ENCODE data around the gene LRRIQ1. TPM values are rescaled to one million over a fixed set of nuclear protein-coding genes. Genes with fewer than 3 reads are reported as not detected.

Gene LRRIQ1
- total and polyA plus RNA-seq, 2 donors (not counting 1 experiment from before 2014, with no cell fraction given), result not detected

DNA sequence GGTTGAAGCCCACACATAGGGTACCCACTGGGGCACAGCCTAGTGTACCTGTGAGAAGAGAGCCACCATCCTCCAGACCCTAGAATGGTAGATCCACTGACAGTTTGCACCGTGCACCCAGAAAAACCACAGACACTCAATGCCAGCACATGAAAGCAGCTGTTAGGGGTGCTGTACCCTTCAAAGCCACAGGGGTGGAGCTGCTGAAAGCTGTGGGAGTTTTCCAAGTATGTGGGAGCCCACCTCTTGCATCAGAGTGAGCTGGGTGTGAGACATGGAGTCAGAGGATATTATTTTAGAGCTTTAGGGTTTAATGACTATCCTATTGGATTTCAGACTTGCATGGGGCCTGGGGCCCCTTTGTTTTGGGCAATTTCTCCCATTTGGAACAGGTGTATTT lies 30.5 kb upstream of the LRRIQ1 start:
- Histone ChIP-seq H2AFZ (ENCODE audit: insufficient read depth, low read depth, low read length, poor library complexity, severe bottlenecking) (no peak overlapping the region), H3K4me2 (replicated peaks; ENCODE audit: low read depth, low read length, poor library complexity, severe bottlenecking) (no peak overlapping the region), H3K9ac (ENCODE audit: low read length) (no peak overlapping the region), H3K4me3 (ENCODE audit: control extremely low read depth in 1 of 5, extremely low read depth in 1 of 5, insufficient read depth in 1 of 5, low read depth in 2 of 5, low read length in 4 of 5) (no peak overlapping the region), H3K79me2 (ENCODE audit: control insufficient read depth, insufficient read depth, low read length) (no peaks in the 10 kb centered on the region), H3K36me3 (replicated peaks in 1 of 2; ENCODE audit: control extremely low read depth in 1 of 2, control insufficient read depth in 1 of 2, extremely low read depth in 1 of 2, insufficient read depth in 2 of 2, low read length in 1 of 2) (no peaks in the 10 kb centered on the region), H3K27me3 (replicated peaks in 1 of 4; ENCODE audit: control extremely low read depth in 1 of 4, control insufficient read depth in 3 of 4, insufficient read depth in 4 of 4, low read length in 3 of 4) (no peaks in the 10 kb centered on the region), H3K4me1 (ENCODE audit: control insufficient read depth in 2 of 2, insufficient read depth in 2 of 2, low read length in 2 of 2) (no peaks in the 10 kb centered on the region), H3K9me3 (ENCODE audit: control extremely low read depth in 1 of 3, control insufficient read depth in 2 of 3, insufficient read depth in 1 of 3, low read length in 2 of 3) (no peaks in the 10 kb centered on the region), H3K27ac (ENCODE audit: low read length in 2 of 2) (no peak overlapping the region), H4K20me1 (ENCODE audit: control insufficient read depth, insufficient read depth, low read length, poor library complexity, severe bottlenecking) (no peaks in the 10 kb centered on the region)
- no peak for DNase-seq
- no peak for ATAC-seq (ENCODE audit: low read depth)
- Mint-ChIP-seq H3K4me3 (no peak overlapping the region), H3K4me1 (no peaks in the 10 kb centered on the region), H3K27me3 (no peaks in the 10 kb centered on the region), H3K9me3 (ENCODE audit: insufficient read depth) (no peaks in the 10 kb centered on the region), H3K27ac (no peak overlapping the region)
- TF ChIP-seq, protein P1, sequence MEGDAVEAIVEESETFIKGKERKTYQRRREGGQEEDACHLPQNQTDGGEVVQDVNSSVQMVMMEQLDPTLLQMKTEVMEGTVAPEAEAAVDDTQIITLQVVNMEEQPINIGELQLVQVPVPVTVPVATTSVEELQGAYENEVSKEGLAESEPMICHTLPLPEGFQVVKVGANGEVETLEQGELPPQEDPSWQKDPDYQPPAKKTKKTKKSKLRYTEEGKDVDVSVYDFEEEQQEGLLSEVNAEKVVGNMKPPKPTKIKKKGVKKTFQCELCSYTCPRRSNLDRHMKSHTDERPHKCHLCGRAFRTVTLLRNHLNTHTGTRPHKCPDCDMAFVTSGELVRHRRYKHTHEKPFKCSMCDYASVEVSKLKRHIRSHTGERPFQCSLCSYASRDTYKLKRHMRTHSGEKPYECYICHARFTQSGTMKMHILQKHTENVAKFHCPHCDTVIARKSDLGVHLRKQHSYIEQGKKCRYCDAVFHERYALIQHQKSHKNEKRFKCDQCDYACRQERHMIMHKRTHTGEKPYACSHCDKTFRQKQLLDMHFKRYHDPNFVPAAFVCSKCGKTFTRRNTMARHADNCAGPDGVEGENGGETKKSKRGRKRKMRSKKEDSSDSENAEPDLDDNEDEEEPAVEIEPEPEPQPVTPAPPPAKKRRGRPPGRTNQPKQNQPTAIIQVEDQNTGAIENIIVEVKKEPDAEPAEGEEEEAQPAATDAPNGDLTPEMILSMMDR (IDR thresholded peaks at IDR 0.05), result no peak
- TF ChIP-seq EZH2 (IDR thresholded peaks at IDR 0.05; ENCODE audit: borderline replicate concordance, insufficient read depth, low read depth, low read length, poor library complexity, severe bottlenecking), result no peak
- POLR2A ChIA-PET, result no interaction called here
- intact Hi-C loops (cut with micrococcal nuclease), result no loop called here
- CTCF ChIA-PET, result no interaction called here
- WGBS (ENCODE audit: insufficient coverage), result no CpG with 5 or more reads among the region's 1 CpG

DNA sequence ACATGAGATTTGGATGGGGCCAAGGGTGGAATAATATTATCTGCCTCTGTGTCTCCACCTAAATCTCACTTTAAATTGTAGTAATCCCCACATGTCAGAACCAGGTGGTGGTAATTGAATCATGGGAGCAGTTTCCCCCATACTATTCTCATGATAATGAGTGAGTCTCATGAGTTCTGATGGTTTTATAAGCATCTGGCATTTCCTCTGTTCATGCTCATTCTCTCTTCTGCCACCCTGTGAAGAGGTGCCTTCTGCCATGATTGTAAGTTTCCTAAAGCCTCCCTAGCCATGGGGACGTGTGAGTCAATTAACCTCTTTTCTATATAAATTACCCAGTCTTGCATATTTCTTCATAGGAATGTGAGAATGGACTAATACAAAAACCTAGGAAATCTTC lies 29.9 kb upstream of the LRRIQ1 start:
- TF ChIP-seq, protein P1 (IDR thresholded peaks at IDR 0.05), result no peak
- no peak for TF ChIP-seq EZH2 (IDR thresholded peaks at IDR 0.05; ENCODE audit: borderline replicate concordance, insufficient read depth, low read depth, low read length, poor library complexity, severe bottlenecking)
- no peaks in the 10 kb centered on the region for H3K9me3 Mint-ChIP-seq (ENCODE audit: insufficient read depth)
- H3K9me3 ChIP-seq (ENCODE audit: control extremely low read depth in 1 of 3, control insufficient read depth in 2 of 3, insufficient read depth in 1 of 3, low read length in 2 of 3), result no peaks in the 10 kb centered on the region
- no peak overlapping the region for H3K9ac ChIP-seq (ENCODE audit: low read length)
- no peaks in the 10 kb centered on the region for H3K27me3 Mint-ChIP-seq
- DNase-seq (no peak), ATAC-seq (ENCODE audit: low read depth) (no peak)
- ChIA-PET CTCF (no interaction called here), POLR2A (no interaction called here)
- no peaks in the 10 kb centered on the region for H3K27me3 ChIP-seq (replicated peaks in 1 of 4; ENCODE audit: control extremely low read depth in 1 of 4, control insufficient read depth in 3 of 4, insufficient read depth in 4 of 4, low read length in 3 of 4)
- no CpG with 5 or more reads among the region's 1 CpG for WGBS (ENCODE audit: insufficient coverage)
- no peak overlapping the region for H3K27ac ChIP-seq (ENCODE audit: low read length in 2 of 2)
- no peak overlapping the region for H3K4me3 ChIP-seq (ENCODE audit: control extremely low read depth in 1 of 5, extremely low read depth in 1 of 5, insufficient read depth in 1 of 5, low read depth in 2 of 5, low read length in 4 of 5)
- H3K4me3 Mint-ChIP-seq, result no peak overlapping the region
- H3K4me2 ChIP-seq (replicated peaks; ENCODE audit: low read depth, low read length, poor library complexity, severe bottlenecking), result no peak overlapping the region
- H4K20me1 ChIP-seq (ENCODE audit: control insufficient read depth, insufficient read depth, low read length, poor library complexity, severe bottlenecking), result no peaks in the 10 kb centered on the region
- H3K79me2 ChIP-seq (ENCODE audit: control insufficient read depth, insufficient read depth, low read length), result no peaks in the 10 kb centered on the region
- no peak overlapping the region for H2AFZ ChIP-seq (ENCODE audit: insufficient read depth, low read depth, low read length, poor library complexity, severe bottlenecking)
- intact Hi-C loops (cut with micrococcal nuclease), result no loop called here
- H3K4me1 ChIP-seq (ENCODE audit: control insufficient read depth in 2 of 2, insufficient read depth in 2 of 2, low read length in 2 of 2), result no peaks in the 10 kb centered on the region
- no peaks in the 10 kb centered on the region for H3K36me3 ChIP-seq (replicated peaks in 1 of 2; ENCODE audit: control extremely low read depth in 1 of 2, control insufficient read depth in 1 of 2, extremely low read depth in 1 of 2, insufficient read depth in 2 of 2, low read length in 1 of 2)
- H3K27ac Mint-ChIP-seq, result no peak overlapping the region
- H3K4me1 Mint-ChIP-seq, result no peaks in the 10 kb centered on the region
